DND-41 (cell line): Measurements from ENCODE around the gene THPO.

Source experiments
- CTCF ChIP-seq: IDR thresholded peaks from 2 replicates; pipeline ENCODE4 v1.5.1; 2012; ENCODE audit warnings: borderline replicate concordance, low read length, moderate library complexity, mild to moderate bottlenecking; ENCODE audit not compliant: poor library complexity, severe bottlenecking; ENCODE audit errors: extremely low read depth
- EZH2 ChIP-seq: IDR thresholded peaks from 3 replicates; pipeline ENCODE4 v1.6.1; 2012; ENCODE audit warnings: borderline replicate concordance, low read depth, mild to moderate bottlenecking, moderate library complexity, low read length, inconsistent platforms; ENCODE audit not compliant: severe bottlenecking

GRCh38 chr3:184377882-184378445, at the start of gene THPO:
- no peak for TF ChIP-seq CTCF
- no peak for TF ChIP-seq EZH2
